ENCODE results near the gene UHRF2. TPM values are rescaled to one million over a fixed set of nuclear protein-coding genes. Genes with fewer than 3 reads are reported as not detected.

Gene UHRF2
- total and polyA plus RNA-seq, 2 of the 13 experiments (the other 11 are each of a cell fraction or from before 2014, with no cell fraction given), result 42.1 to 44.2 TPM

DNA sequence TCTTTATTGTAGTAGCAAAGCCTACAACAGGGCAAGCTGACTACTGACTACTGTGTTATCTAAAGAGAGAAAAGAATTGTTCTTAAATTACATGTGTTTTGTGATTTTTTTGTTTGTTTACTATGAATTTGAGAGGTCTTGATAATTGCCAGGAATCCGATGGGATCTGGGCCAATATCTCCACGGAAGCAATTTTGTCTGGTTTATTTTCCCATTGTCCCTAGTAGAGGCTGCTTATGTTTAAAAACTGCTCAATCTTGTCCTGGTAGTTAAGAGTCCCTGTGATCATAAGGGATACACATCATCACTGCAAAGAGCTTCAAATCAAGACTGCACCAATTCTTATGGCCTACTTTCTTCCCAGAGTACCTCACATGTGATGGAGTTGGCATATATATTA, 138.1 kb downstream of the UHRF2 start:
- ATAC-seq (no peak), DNase-seq (ENCODE audit: low spot score) (no peak), FAIRE-seq (no peak)
- no peaks in the 10 kb centered on the region for H4K20me1 ChIP-seq (ENCODE audit: insufficient read depth, low read length)
- TF ChIP-seq, protein P1, sequence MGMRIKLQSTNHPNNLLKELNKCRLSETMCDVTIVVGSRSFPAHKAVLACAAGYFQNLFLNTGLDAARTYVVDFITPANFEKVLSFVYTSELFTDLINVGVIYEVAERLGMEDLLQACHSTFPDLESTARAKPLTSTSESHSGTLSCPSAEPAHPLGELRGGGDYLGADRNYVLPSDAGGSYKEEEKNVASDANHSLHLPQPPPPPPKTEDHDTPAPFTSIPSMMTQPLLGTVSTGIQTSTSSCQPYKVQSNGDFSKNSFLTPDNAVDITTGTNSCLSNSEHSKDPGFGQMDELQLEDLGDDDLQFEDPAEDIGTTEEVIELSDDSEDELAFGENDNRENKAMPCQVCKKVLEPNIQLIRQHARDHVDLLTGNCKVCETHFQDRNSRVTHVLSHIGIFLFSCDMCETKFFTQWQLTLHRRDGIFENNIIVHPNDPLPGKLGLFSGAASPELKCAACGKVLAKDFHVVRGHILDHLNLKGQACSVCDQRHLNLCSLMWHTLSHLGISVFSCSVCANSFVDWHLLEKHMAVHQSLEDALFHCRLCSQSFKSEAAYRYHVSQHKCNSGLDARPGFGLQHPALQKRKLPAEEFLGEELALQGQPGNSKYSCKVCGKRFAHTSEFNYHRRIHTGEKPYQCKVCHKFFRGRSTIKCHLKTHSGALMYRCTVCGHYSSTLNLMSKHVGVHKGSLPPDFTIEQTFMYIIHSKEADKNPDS (CRISPR knock-in tag; IDR thresholded peaks at IDR 0.05), result no peak
- TF ChIP-seq, protein P2, sequence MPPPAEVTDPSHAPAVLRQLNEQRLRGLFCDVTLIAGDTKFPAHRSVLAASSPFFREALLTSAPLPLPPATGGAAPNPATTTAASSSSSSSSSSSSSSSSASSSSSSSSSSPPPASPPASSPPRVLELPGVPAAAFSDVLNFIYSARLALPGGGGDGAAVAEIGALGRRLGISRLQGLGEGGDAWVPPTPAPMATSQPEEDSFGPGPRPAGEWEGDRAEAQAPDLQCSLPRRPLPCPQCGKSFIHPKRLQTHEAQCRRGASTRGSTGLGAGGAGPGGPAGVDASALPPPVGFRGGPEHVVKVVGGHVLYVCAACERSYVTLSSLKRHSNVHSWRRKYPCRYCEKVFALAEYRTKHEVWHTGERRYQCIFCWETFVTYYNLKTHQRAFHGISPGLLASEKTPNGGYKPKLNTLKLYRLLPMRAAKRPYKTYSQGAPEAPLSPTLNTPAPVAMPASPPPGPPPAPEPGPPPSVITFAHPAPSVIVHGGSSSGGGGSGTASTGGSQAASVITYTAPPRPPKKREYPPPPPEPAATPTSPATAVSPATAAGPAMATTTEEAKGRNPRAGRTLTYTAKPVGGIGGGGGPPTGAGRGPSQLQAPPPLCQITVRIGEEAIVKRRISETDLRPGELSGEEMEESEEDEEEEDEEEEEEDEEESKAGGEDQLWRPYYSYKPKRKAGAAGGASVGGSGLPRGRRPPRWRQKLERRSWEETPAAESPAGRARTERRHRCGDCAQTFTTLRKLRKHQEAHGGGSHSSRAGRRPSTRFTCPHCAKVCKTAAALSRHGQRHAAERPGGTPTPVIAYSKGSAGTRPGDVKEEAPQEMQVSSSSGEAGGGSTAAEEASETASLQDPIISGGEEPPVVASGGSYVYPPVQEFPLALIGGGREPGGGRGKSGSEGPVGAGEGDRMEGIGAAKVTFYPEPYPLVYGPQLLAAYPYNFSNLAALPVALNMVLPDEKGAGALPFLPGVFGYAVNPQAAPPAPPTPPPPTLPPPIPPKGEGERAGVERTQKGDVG (CRISPR knock-in tag; IDR thresholded peaks at IDR 0.05; ENCODE audit: borderline replicate concordance), result no peak
- no peak overlapping the region for H3K9ac ChIP-seq (ENCODE audit: insufficient read depth, low read depth, low read length)
- ChIA-PET POLR2A (no interaction called here), CTCF (ENCODE audit: low intra/inter-chr PET ratio, low total read pairs) (no interaction called here)
- 96% methylated on average over 2 of the region's 2 CpGs for WGBS (ENCODE audit: low lambda C conversion rate)
- H3K27me3 ChIP-seq (ENCODE audit: control insufficient read depth in 1 of 2, insufficient read depth in 2 of 2, low read length in 2 of 2), result no peaks in the 10 kb centered on the region
- in situ Hi-C loops (cut with HindIII; ENCODE audit: extremely low pct_ligation_motif_present, low pct_unique_long_range_greater_than_20kb), result no loop called here
- no peak overlapping the region for H3K27ac ChIP-seq (ENCODE audit: extremely low read length, insufficient read depth, low read length)
- H2AFZ ChIP-seq (ENCODE audit: low read length), result no peak overlapping the region
- no peaks in the 10 kb centered on the region for H3K9me3 ChIP-seq (ENCODE audit: low read length)
- intact Hi-C loops (cut with micrococcal nuclease; ENCODE audit: unreplicated experiment), result no loop called here
- no peak overlapping the region for H3K4me2 ChIP-seq (ENCODE audit: low read depth, low read length)
- H3K4me1 ChIP-seq (ENCODE audit: insufficient read depth, low read length), result peaks cover 14% of the 10 kb centered on the region
- no peaks in the 10 kb centered on the region for H3K79me2 ChIP-seq (ENCODE audit: insufficient read depth, low read length)
- H3K4me3 ChIP-seq (replicated peaks in 1 of 3; ENCODE audit: insufficient read depth in 1 of 3, low read depth in 2 of 3, low read length in 3 of 3), result no peak overlapping the region
- H3K36me3 ChIP-seq (replicated peaks in 1 of 2; ENCODE audit: control insufficient read depth in 1 of 2, insufficient read depth in 2 of 2, low read length in 2 of 2), result peaks cover 13 to 37% of the 10 kb centered on the region in 2 experiments; a peak in 4 of 5 replicates
- BruUV-seq (replicated peaks), result no TSS peak
